IMR-90 (cell line): ENCODE data around the gene FBXW7.
A peak's percentile ranks its signal among the peaks of the same experiment; 100 is the strongest.

Experiments
- BHLHE40 ChIP-seq: fragments of 150-350 bp; IDR thresholded peaks from 2 replicates; pipeline ENCODE4 v1.6.1; 2016; ENCODE audit warnings: mild to moderate bottlenecking, low read depth, low read length
- CEBPB ChIP-seq: IDR thresholded peaks from 2 replicates; pipeline ENCODE4 v1.6.1; 2012; ENCODE audit warnings: low read depth, low read length, improper control_type of control experiment
- CHD1 ChIP-seq: IDR thresholded peaks from 2 replicates; pipeline ENCODE4 v1.6.1; 2012; ENCODE audit warnings: low read depth, low read length, improper control_type of control experiment
- MAFK ChIP-seq: IDR thresholded peaks from 2 replicates; pipeline ENCODE4 v1.6.1; 2012; ENCODE audit warnings: low read depth, low read length, improper control_type of control experiment
- MAZ ChIP-seq: IDR thresholded peaks from 2 replicates; pipeline ENCODE4 v1.6.1; 2012; ENCODE audit warnings: low read depth, mild to moderate bottlenecking, low read length, improper control_type of control experiment, moderate library complexity, borderline replicate concordance
- MXI1 ChIP-seq: IDR thresholded peaks from 2 replicates; pipeline ENCODE4 v1.6.1; 2012; ENCODE audit warnings: low read depth, mild to moderate bottlenecking, low read length, moderate library complexity, borderline replicate concordance
- POLR2A ChIP-seq: IDR thresholded peaks from 2 replicates; pipeline ENCODE4 v1.6.1; 2012; ENCODE audit warnings: mild to moderate bottlenecking, low read depth, low read length
- RAD21 ChIP-seq: IDR thresholded peaks from 2 replicates; pipeline ENCODE4 v1.6.1; 2012; ENCODE audit warnings: low read length, improper control_type of control experiment
- RCOR1 ChIP-seq: IDR thresholded peaks from 2 replicates; pipeline ENCODE4 v1.6.1; 2012; ENCODE audit warnings: mild to moderate bottlenecking, low read length, improper control_type of control experiment; ENCODE audit not compliant: insufficient replicate concordance
- RFX5 ChIP-seq: IDR thresholded peaks from 2 replicates; pipeline ENCODE4 v1.8.0; 2012; ENCODE audit warnings: low read depth, mild to moderate bottlenecking, low read length, moderate library complexity
- SMC3 ChIP-seq: fragments of 150-350 bp; IDR thresholded peaks from 2 replicates; pipeline ENCODE4 v1.6.1; 2016; ENCODE audit warnings: low read depth, mild to moderate bottlenecking, antibody characterized with exemption, low read length, moderate library complexity
- TF ChIP-seq, protein P1 (sequence below): conservative IDR thresholded peaks from 2 replicates; pipeline ENCODE4 v1.5.1; 2012; ENCODE audit warnings: mild to moderate bottlenecking, low read depth, low read length, improper control_type of control experiment
- TF ChIP-seq, protein P2 (sequence below): fragments of 150-350 bp; IDR thresholded peaks from 2 replicates; pipeline ENCODE4 v1.6.1; 2016; ENCODE audit warnings: low read depth, mild to moderate bottlenecking, low read length, moderate library complexity, borderline replicate concordance
- TF ChIP-seq, protein P3 (sequence below): fragments of 150-350 bp; IDR thresholded peaks from 2 replicates; pipeline ENCODE4 v1.6.1; 2017; ENCODE audit warnings: mild to moderate bottlenecking, antibody characterized with exemption, low read length, low read depth

DNA sequence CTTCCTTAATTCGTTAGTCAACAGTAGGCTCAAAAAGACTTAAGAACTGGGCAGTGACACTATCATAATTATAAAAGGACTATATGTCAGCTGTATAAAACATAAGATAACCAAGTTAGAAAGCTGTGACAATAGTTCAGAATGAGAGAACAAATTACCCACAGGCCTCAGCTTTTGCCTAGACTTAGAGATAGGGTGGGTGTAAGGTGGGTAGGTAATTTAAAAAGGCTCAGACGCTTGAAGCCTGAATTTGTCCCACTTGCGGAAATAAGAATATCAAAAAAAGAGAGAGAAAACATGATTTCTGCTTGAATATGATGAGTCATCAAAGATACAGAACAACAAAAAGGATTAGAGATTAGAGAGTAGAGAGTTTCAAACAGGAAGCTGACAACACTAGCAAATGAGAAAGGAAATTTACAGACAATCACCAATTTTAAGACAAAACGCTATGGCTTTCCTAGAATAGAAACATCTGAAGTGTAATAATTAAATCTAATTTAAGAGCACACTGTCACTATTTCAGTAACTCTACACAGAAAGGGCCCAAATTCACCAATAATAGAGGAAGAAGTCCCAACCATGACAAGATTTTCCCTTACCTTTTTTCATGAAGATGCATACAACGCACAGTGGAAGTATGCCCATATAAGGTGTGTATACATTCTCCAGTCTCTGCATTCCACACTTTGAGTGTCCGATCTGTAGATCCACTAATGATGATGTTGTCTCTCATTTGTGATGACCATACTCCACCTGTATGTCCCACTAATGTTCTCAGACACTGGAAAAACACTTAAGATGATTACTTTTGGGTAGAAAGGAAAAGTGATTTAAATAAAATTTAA lies 208.1 kb downstream of the FBXW7 start:
- no peak for TF ChIP-seq POLR2A
- TF ChIP-seq MXI1, result no peak
- TF ChIP-seq, protein P1, sequence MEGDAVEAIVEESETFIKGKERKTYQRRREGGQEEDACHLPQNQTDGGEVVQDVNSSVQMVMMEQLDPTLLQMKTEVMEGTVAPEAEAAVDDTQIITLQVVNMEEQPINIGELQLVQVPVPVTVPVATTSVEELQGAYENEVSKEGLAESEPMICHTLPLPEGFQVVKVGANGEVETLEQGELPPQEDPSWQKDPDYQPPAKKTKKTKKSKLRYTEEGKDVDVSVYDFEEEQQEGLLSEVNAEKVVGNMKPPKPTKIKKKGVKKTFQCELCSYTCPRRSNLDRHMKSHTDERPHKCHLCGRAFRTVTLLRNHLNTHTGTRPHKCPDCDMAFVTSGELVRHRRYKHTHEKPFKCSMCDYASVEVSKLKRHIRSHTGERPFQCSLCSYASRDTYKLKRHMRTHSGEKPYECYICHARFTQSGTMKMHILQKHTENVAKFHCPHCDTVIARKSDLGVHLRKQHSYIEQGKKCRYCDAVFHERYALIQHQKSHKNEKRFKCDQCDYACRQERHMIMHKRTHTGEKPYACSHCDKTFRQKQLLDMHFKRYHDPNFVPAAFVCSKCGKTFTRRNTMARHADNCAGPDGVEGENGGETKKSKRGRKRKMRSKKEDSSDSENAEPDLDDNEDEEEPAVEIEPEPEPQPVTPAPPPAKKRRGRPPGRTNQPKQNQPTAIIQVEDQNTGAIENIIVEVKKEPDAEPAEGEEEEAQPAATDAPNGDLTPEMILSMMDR, result no peak
- peak; percentile 94 for TF ChIP-seq MAFK
- TF ChIP-seq BHLHE40, result no peak
- TF ChIP-seq MAZ, result no peak
- TF ChIP-seq RAD21, result no peak
- no peak for TF ChIP-seq RFX5
- TF ChIP-seq CEBPB, result no peak
- TF ChIP-seq, protein P2, sequence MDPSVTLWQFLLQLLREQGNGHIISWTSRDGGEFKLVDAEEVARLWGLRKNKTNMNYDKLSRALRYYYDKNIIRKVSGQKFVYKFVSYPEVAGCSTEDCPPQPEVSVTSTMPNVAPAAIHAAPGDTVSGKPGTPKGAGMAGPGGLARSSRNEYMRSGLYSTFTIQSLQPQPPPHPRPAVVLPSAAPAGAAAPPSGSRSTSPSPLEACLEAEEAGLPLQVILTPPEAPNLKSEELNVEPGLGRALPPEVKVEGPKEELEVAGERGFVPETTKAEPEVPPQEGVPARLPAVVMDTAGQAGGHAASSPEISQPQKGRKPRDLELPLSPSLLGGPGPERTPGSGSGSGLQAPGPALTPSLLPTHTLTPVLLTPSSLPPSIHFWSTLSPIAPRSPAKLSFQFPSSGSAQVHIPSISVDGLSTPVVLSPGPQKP, result no peak
- no peak for TF ChIP-seq CHD1
- TF ChIP-seq SMC3, result no peak
- no peak for TF ChIP-seq RCOR1
- TF ChIP-seq, protein P3, sequence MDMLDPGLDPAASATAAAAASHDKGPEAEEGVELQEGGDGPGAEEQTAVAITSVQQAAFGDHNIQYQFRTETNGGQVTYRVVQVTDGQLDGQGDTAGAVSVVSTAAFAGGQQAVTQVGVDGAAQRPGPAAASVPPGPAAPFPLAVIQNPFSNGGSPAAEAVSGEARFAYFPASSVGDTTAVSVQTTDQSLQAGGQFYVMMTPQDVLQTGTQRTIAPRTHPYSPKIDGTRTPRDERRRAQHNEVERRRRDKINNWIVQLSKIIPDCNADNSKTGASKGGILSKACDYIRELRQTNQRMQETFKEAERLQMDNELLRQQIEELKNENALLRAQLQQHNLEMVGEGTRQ, result no peak
